Hematopoietic multipotent progenitor cell treated with erythropoietin and hydrocortisone succinate and interleukin-3 and kit ligand, for 17 days (in vitro differentiated cells): ENCODE data around the gene GPR137.
"Not testable (repeated sequence)": the region's sequence is repeated elsewhere in the genome, so short reads cannot be mapped to it uniquely, and the experiment has no call there.

Source experiments
- DNase-seq: peaks from one replicate; pipeline ENCODE4 v3.0.0-alpha.2; 2015; ENCODE audit warnings: low spot score

GPR137 gene

GRCh38 chr11:64321026-64321425 lies 35.4 kb downstream of the GPR137 start:
- DNase-seq: no peak

- DNase-seq: peak; percentile 70
Observed at GRCh38 chr11:64321533-64321932, 35.9 kb downstream of the GPR137 start.

- no peak for DNase-seq
Observed at GRCh38 chr11:64322925-64323260, 37.2 kb downstream of the GPR137 start.

- DNase-seq: no peak
Observed at GRCh38 chr11:64323373-64323772, 37.7 kb downstream of the GPR137 start.

GRCh38 chr11:64323984-64324383 lies 38.3 kb downstream of the GPR137 start:
- DNase-seq: not testable (repeated sequence)

GRCh38 chr11:64324692-64325469 lies 39.2 kb downstream of the GPR137 start:
- no peak for DNase-seq

- DNase-seq: no peak
Observed at GRCh38 chr11:64327375-64327774, 41.7 kb downstream of the GPR137 start.

GRCh38 chr11:64327993-64328392 lies 42.3 kb downstream of the GPR137 start:
- no peak for DNase-seq

- no peak for DNase-seq
Observed at GRCh38 chr11:64330888-64331287, 45.2 kb downstream of the GPR137 start.

GRCh38 chr11:64331569-64332371 lies 46.1 kb downstream of the GPR137 start:
- peak; percentile 98 for DNase-seq

GRCh38 chr11:64333556-64333955 lies 47.9 kb downstream of the GPR137 start:
- DNase-seq: peak; percentile 44

- DNase-seq: peak; percentile 94
Observed at GRCh38 chr11:64334764-64335735, 49.4 kb downstream of the GPR137 start.

GRCh38 chr11:64337538-64338249 lies 52.0 kb downstream of the GPR137 start:
- DNase-seq: peak; percentile 32

- DNase-seq: no peak
Observed at GRCh38 chr11:64338716-64339115, 53.1 kb downstream of the GPR137 start.
